HG02678 (cell line): ENCODE data around the gene E2F2.
A peak's percentile ranks its signal among the peaks of the same experiment; 100 is the strongest.

Experiments
- ATAC-seq: cut with Tn5 transposase; IDR thresholded peaks from one replicate; pipeline ENCODE4 v1.9.1; 2021; ENCODE audit warnings: mild to moderate bottlenecking, moderate library complexity; ENCODE audit not compliant: unreplicated experiment

Gene E2F2

DNA sequence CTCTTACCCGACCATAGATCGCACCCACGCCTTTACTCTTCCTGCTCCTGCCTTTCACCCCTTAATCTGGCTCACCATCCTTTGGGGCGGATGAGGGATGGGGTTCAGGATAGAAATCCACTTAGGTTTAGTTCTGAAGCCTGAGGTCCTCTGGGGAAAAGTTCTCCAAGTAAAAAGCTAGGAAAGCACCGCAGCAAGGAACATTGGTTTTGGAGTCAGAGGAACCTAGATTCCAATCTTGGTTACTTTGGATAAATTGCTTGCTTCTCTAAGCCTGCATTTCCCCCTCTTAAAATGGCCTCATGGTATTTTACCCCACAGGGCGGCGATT is 46.1 kb downstream of the E2F2 start:
- ATAC-seq: no peak

DNA sequence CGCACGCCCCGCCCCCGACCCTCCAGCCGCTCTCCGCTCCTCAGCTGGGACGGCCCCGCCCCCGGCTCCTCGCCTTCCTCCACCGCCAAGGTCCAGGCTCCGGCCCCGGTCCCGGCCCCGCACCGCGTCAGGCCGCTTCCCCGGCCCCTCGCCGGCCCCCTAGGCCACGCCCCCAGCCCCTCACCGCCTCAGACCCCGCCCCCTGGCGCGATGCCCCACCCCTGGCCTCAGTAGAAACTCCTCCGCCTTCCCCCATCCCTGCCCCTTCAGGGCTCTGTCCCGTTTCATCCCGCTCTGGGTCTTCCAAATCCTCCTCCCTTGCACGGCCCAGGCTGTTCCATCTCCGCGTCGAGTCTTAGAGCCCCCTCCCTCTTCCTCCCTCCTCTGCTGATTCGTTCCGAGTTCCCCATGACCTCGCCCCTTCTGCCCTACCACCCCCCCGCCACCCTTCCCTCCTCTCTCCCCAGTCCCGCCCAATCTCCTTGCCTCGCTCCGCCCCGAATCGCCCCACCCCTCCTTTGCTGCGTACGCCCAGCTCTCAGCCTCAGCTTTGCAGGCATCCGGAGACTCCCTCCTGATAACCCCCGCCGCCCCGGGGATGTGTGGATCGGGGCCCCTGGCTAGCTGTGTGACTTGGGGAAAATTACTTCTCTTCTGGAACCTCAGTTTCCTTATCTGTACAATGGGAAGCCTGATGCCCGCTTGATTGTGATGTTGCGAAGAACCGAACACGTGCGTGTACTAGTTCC is 46.6 kb downstream of the E2F2 start:
- ATAC-seq: peak; percentile 53

GRCh38 chr1:23483321-23484252 is 47.4 kb downstream of the E2F2 start, which contains the start of gene ASAP3:
ASAP3 (minus strand) TSS chr1:23484179; CDS start chr1:23484133, 46 bp downstream.
- no peak for ATAC-seq

DNA sequence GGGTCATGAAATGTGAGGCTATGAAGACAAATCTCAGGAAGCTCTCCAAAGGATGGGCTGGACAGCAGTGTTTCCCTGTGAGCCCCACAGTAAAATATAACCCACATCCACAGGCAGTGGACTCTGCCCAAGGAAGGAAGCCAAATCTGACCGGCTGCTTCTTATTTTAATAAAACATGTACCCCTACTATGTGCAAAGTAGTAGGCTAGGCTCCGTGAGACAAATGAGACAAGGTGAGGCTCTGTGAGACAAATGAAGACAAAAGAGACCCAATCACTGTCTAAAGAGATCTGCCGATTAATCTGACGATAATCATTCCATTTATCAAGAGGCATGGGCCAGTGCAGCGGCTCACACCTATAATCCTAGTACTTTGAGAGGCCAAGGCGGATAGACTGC is 49.1 kb downstream of the E2F2 start:
- ATAC-seq: no peak

DNA sequence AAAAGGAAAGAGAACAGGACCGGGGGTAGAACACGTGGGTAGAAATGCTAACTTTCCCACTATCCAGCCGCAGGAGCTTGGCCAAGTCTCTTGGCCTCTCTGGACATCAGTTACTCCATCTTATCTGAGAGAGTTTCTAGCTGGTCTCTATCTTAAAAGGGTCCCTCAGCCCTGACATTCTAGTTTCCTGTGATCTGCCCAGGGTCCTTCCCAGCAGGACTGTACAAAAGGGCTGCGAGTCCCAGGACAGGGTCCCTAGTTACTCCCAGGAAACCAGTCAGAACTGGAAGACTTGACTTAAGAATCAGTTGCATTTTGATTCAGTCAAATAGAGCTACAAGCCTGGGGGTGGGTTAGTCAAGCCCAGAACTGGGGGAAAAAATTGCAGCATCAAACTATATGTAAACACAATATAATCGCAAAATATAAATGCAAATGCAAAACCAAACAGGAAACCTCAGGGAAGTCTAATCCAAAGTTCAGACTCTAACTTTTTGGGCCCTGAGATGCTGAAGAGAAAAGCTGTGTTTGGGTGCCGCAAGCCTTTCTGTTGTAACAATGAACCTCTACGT is 49.9 kb downstream of the E2F2 start:
- ATAC-seq: no peak

GRCh38 chr1:23480187-23481025 is 50.6 kb downstream of the E2F2 start:
- ATAC-seq: no peak

DNA sequence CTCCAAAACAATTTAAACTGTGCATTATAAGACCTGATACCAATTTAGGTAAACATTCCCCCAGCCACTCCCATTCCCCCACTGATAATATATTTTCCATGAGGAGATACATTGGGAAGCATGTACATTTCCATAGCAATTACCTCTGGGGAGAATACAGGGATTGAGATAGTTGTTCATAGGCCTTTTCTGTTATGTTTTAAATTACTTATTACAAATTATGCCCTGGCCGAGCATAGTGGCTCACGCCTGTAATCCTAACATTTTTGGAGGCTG is 51.4 kb downstream of the E2F2 start:
- ATAC-seq: no peak

- ATAC-seq: no peak
These were observed 52.0 kb downstream of the E2F2 start for GRCh38 chr1:23478896-23479665.

GRCh38 chr1:23477359-23478144 is 53.5 kb downstream of the E2F2 start:
- ATAC-seq: no peak

DNA sequence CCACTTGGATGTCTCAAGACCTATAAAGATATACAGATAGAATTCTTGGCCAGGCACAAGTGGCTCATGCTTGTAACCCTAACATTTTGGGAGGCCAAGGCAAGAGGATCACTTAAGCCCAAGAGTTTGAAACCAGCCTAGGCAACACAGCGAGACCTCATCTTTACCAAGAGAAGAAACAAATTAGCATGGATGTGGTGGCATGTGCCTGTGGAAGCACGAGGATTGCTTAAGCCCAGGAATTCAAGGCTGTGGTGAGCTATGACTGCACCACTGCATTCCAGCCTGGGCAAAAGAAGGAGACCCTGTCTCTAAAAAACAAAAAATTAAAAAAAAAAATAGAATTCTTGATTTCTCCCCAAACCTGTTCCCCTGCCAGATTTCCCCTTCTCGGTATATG is 55.4 kb downstream of the E2F2 start:
- no peak for ATAC-seq

- no peak for ATAC-seq
These were observed 55.9 kb downstream of the E2F2 start for GRCh38 chr1:23475134-23475628.

DNA sequence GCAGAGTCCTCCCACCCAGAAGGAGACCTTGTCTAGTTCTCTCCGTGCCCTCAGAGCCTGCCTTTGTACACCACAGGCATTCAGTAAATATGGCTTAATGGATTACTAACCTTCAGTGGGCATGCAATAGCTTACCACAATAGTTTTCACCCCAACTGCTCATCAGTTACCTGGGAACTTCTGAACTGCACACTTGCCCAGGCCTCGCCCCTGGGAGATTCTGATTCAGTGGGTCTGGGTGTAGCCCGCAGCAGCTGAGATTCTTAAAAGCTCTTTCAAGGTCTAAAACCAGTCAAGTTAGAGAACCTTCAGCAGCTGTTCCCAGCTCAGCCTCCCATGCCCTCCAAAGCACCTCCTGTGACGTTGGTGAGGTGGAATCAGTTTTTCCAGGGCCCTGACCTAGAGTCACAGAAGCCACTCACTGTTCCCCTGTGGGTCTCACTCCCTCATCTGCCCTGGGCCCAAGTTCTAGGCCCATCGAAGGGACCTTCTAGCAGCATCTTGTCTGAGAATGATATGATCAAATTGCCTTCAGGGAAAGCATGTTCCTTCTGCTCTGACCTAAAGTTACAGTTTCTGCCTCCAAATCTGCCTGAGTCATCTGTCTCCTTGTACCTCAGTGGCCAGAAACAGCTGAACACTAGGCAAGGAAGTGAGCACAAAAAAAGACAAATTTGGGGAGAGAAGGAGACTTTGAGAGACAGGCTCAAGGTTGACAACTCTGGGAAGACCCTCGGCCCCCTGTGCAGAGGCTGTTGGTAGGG is 57.8 kb downstream of the E2F2 start:
- no peak for ATAC-seq

DNA sequence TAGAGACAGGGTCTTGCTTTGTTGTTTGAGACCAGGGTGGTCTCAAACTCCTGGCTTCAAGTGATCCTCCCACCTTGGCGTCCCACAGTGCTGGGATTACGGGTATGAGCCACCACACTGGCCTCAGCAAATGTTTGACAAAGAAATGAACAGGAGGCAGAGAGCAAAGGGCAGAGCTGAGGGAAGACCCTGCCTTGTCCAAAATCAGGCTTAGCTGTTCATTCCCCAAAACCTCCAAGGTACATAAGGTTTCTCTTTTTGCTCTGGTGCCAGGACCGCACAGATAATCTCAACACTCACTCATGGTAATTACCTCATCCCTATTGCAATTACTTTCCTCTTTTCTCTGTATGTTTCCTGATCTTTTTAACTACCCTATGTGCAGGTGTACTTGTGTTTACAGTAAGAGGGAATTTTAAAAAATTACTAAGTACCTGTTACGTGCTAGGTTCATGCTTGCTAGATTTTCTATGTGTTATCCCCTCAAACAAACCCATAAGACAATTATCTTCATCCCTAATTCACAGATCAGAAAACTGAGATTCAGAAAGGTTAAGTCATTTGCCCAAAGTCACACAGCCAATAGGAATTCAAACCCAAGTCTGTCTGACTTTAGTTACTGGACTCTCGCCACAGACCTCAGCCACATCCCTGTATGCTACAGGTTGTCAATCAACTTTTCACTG is 58.5 kb downstream of the E2F2 start:
- ATAC-seq: no peak

DNA sequence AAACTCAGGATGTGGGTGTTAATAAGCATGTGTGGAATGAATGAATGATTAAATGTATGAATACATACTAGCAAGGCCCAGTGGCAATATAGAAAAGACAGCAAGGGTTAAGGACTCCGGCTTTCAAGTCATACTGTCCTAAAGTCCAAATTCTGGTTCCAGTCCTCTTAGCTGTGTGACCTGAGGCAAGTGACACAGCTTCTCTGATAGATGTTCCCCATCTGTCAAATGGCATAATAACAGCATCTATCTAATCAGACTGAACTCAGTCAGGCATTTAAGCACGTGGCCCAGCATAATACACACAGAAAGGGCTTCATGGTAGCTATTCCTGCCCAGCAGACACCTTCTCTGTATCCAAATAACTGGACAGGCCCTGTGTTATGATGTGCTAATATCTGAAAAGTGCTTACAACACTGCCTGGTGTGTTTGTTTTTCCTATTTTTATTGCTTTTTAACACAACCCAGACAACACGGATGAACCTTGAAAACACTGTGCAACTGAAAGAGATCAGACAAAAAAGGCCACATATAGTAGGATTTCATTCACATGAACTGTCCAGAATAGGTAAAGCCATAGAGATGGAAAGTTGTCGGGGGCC is 59.5 kb downstream of the E2F2 start:
- no peak for ATAC-seq

DNA sequence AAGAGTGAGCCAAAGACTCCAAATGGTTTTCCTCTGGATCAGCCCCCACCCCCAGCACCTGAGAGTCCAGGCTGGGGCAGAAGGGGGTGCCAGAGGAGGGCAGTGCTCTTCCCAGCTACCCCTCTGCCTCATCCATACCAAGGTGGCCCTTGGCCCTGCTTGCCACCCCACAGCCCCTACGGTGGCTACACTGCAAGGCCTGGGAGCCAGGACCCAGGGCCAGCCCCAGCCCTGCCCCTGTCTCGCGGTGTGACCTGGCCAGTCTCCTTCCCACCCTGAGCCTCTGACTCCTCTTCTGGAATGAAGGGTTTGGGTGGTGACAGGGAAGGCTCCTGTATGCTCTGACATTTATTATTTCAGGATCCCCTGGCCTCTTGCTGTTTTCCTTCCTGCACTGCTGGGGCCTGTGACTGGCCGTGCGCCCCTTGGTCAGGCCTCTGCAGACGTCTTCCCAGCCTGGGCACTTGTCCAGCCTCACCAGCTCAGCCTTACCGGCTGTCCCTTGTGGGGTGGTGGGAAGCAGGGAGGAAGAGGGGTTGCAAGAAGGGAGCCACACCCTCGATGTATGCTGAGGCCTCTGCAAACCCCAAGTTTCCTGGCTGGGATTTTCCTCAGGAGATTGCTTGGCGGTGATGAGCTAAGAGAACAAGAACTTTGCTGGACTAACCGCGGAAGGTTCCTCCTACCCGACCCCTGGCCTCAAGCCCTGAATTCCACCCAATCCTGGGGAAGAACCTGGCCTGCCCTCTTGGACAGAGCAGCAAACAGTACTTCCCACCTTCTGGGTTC is 60.6 kb downstream of the E2F2 start:
- ATAC-seq: no peak

DNA sequence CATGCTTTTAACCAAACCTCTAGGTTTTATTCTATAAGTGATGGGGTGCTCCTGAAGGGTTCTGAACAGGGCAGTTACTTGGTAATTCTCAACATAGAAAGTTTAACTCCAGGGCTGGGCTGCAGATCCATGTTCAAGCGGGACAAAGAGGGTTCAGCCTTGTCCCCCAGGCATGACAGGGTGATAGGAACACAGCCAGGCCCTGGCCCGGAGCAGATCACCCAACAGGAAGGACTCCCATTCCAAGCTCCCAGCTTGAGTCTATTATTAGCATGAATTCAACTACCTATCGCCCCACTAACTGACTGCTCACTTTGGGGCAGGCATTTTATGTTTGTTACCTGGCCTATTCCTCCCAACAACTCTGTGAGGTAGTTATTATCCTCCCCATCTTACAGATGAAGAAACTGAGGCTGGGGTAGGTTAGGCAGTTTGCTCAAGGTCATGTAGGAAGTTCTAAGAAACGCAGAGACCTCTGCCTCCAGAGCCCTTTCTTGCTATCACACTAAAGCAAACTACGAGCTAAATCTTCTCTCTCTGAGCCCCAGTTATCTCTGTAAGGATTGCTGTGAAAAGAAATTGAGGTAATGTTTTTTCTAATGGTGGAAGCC is 61.6 kb downstream of the E2F2 start:
- no peak for ATAC-seq
